ENCODE data around the gene HTT.

DNA sequence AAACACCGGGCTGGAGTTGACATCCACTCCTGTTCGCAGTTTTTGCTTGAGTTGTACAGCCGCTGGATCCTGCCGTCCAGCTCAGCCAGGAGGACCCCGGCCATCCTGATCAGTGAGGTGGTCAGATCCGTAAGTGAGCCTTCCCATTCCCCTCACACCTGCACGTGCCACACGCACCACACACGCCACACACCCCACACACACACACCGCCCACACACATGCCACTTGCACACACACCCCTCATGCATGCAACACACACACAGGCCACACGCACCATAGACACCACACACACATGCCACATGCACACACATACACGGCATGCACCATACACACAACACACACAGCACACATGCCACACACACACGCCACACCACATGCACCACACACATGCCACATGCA lies 154.4 kb downstream of the HTT start:
- TF ChIP-seq EZH2 (IDR thresholded peaks at IDR 0.05) (no peak), YY1 (IDR thresholded peaks at IDR 0.05; ENCODE audit: extremely low read depth, insufficient replicate concordance, low read depth, low read length) (no peak), POLR2AphosphoS5 (IDR thresholded peaks at IDR 0.05; ENCODE audit: low read depth, low read length) (no peak), RAD21 (IDR thresholded peaks at IDR 0.05; ENCODE audit: low read depth) (no peak), EZH2phosphoT487 (IDR thresholded peaks at IDR 0.05; ENCODE audit: borderline replicate concordance) (no peak)
- TF ChIP-seq, protein P1, sequence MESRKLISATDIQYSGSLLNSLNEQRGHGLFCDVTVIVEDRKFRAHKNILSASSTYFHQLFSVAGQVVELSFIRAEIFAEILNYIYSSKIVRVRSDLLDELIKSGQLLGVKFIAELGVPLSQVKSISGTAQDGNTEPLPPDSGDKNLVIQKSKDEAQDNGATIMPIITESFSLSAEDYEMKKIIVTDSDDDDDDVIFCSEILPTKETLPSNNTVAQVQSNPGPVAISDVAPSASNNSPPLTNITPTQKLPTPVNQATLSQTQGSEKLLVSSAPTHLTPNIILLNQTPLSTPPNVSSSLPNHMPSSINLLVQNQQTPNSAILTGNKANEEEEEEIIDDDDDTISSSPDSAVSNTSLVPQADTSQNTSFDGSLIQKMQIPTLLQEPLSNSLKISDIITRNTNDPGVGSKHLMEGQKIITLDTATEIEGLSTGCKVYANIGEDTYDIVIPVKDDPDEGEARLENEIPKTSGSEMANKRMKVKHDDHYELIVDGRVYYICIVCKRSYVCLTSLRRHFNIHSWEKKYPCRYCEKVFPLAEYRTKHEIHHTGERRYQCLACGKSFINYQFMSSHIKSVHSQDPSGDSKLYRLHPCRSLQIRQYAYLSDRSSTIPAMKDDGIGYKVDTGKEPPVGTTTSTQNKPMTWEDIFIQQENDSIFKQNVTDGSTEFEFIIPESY (IDR thresholded peaks at IDR 0.05; ENCODE audit: extremely low read depth, insufficient replicate concordance, low read length), result no peak
- TF ChIP-seq, protein P2, sequence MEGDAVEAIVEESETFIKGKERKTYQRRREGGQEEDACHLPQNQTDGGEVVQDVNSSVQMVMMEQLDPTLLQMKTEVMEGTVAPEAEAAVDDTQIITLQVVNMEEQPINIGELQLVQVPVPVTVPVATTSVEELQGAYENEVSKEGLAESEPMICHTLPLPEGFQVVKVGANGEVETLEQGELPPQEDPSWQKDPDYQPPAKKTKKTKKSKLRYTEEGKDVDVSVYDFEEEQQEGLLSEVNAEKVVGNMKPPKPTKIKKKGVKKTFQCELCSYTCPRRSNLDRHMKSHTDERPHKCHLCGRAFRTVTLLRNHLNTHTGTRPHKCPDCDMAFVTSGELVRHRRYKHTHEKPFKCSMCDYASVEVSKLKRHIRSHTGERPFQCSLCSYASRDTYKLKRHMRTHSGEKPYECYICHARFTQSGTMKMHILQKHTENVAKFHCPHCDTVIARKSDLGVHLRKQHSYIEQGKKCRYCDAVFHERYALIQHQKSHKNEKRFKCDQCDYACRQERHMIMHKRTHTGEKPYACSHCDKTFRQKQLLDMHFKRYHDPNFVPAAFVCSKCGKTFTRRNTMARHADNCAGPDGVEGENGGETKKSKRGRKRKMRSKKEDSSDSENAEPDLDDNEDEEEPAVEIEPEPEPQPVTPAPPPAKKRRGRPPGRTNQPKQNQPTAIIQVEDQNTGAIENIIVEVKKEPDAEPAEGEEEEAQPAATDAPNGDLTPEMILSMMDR (IDR thresholded peaks at IDR 0.05 in 2 of 3, conservative IDR thresholded peaks at IDR 0.05 in 1 of 3; ENCODE audit: borderline replicate concordance in 1 of 3, insufficient read depth in 1 of 3, low read depth in 2 of 3, low read length in 2 of 3), result no peak
- TF ChIP-seq, protein P3, sequence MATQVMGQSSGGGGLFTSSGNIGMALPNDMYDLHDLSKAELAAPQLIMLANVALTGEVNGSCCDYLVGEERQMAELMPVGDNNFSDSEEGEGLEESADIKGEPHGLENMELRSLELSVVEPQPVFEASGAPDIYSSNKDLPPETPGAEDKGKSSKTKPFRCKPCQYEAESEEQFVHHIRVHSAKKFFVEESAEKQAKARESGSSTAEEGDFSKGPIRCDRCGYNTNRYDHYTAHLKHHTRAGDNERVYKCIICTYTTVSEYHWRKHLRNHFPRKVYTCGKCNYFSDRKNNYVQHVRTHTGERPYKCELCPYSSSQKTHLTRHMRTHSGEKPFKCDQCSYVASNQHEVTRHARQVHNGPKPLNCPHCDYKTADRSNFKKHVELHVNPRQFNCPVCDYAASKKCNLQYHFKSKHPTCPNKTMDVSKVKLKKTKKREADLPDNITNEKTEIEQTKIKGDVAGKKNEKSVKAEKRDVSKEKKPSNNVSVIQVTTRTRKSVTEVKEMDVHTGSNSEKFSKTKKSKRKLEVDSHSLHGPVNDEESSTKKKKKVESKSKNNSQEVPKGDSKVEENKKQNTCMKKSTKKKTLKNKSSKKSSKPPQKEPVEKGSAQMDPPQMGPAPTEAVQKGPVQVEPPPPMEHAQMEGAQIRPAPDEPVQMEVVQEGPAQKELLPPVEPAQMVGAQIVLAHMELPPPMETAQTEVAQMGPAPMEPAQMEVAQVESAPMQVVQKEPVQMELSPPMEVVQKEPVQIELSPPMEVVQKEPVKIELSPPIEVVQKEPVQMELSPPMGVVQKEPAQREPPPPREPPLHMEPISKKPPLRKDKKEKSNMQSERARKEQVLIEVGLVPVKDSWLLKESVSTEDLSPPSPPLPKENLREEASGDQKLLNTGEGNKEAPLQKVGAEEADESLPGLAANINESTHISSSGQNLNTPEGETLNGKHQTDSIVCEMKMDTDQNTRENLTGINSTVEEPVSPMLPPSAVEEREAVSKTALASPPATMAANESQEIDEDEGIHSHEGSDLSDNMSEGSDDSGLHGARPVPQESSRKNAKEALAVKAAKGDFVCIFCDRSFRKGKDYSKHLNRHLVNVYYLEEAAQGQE (IDR thresholded peaks at IDR 0.05; ENCODE audit: low read depth), result no peak
